Effector CD8-positive, alpha-beta T cell (primary cell): ENCODE data around the gene EBNA1BP2.
"Not testable (repeated sequence)": the region's sequence is repeated elsewhere in the genome, so short reads cannot be mapped to it uniquely, and the experiment has no call there.

Experiments used
- DNase-seq: peaks from one replicate; lab custom pipeline; 2025; lab: John Stamatoyannopoulos, UW

Gene EBNA1BP2

GRCh38 chr1:43119928-43120586, 52.0 kb downstream of the EBNA1BP2 start:
- not testable (repeated sequence) for DNase-seq
